HG03460 (cell line): Measurements from ENCODE around the gene OR10C1.

Source experiments
- ATAC-seq: cut with Tn5 transposase; IDR thresholded peaks from one replicate; pipeline ENCODE4 v1.9.1; 2021; ENCODE audit not compliant: unreplicated experiment

OR10C1 gene

GRCh38 chr6:29477923-29478450 is 38.9 kb downstream of the OR10C1 start:
- ATAC-seq: no peak

GRCh38 chr6:29478740-29479139 is 39.6 kb downstream of the OR10C1 start:
- ATAC-seq: no peak

GRCh38 chr6:29479560-29479959 is 40.5 kb downstream of the OR10C1 start:
- ATAC-seq: no peak

GRCh38 chr6:29483186-29483585 is 44.1 kb downstream of the OR10C1 start:
- ATAC-seq: no peak

GRCh38 chr6:29483735-29484134 is 44.6 kb downstream of the OR10C1 start:
- no peak for ATAC-seq

- ATAC-seq: no peak
Measured at GRCh38 chr6:29486577-29486976, 47.5 kb downstream of the OR10C1 start.

- no peak for ATAC-seq
Measured at GRCh38 chr6:29487131-29487530, 48.0 kb downstream of the OR10C1 start.

GRCh38 chr6:29487660-29488059 is 48.6 kb downstream of the OR10C1 start, which contains the start of gene MAS1L:
Gene MAS1L, minus strand, starts transcription at chr6:29487956. Its CDS starts 54 bp downstream, at chr6:29487902.
- ATAC-seq: no peak

GRCh38 chr6:29488874-29489273 is 49.8 kb downstream of the OR10C1 start:
- ATAC-seq: no peak

- no peak for ATAC-seq
Measured at GRCh38 chr6:29489286-29489685, 50.2 kb downstream of the OR10C1 start.

- no peak for ATAC-seq
Measured at GRCh38 chr6:29490055-29490454, 50.9 kb downstream of the OR10C1 start.

- no peak for ATAC-seq
Measured at GRCh38 chr6:29490552-29490951, 51.4 kb downstream of the OR10C1 start.
